ENCODE data around the gene FGF11.

DNA sequence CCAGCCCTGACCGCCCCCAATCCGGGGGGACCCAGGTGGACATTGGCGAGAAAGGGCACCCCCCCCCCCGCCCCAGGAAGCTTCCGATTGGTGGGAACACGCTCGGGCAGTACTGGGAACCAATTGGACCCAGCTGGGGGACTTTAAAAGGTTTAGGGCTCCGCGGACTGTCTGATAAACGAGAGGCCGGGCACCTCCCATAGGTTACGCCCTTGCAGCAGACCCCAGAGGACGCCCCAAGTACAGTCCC lies 35.7 kb upstream of the FGF11 start:
- TF ChIP-seq, protein P1, sequence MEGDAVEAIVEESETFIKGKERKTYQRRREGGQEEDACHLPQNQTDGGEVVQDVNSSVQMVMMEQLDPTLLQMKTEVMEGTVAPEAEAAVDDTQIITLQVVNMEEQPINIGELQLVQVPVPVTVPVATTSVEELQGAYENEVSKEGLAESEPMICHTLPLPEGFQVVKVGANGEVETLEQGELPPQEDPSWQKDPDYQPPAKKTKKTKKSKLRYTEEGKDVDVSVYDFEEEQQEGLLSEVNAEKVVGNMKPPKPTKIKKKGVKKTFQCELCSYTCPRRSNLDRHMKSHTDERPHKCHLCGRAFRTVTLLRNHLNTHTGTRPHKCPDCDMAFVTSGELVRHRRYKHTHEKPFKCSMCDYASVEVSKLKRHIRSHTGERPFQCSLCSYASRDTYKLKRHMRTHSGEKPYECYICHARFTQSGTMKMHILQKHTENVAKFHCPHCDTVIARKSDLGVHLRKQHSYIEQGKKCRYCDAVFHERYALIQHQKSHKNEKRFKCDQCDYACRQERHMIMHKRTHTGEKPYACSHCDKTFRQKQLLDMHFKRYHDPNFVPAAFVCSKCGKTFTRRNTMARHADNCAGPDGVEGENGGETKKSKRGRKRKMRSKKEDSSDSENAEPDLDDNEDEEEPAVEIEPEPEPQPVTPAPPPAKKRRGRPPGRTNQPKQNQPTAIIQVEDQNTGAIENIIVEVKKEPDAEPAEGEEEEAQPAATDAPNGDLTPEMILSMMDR (IDR thresholded peaks at IDR 0.05) = no peak
- no peak for TF ChIP-seq POLR2A (IDR thresholded peaks at IDR 0.05)
- TF ChIP-seq EP300 (IDR thresholded peaks at IDR 0.05) = no peak

All from ovary (tissue), 3 donors.